Lung (tissue), 12 donors: Measurements from ENCODE around the gene TGFBI. TPM values are rescaled to one million over a fixed set of nuclear protein-coding genes. Genes with fewer than 3 reads are reported as not detected.
A peak's percentile ranks its signal among the peaks of the same experiment; 100 is the strongest.

Source experiments
- ATAC-seq: fragments of 200-7000 bp; cut with Tn5 transposase; one replicate; pipeline ENCODE4 v1.9.1; 2020; ENCODE audit warnings: moderate number of reproducible peaks; ENCODE audit not compliant: insufficient read depth, low FRiP score
- DNase-seq, 3 donors: peaks; one replicate each; pipeline ENCODE4 v3.0.0-alpha.2; 2013 to 2017
- H3K27ac ChIP-seq, 2 donors: one replicate each; pipeline ENCODE4 v1.5.1; 2013; ENCODE audit warnings: mild to moderate bottlenecking in 2 of 2, moderate library complexity in 2 of 2, control low read depth in 1 of 2, inconsistent platforms in 1 of 2, low read depth in 1 of 2, low read length in 1 of 2
- H3K27me3 ChIP-seq, 3 donors: one replicate each; pipeline ENCODE4 v1.5.1; 2013; ENCODE audit warnings: low read length in 2 of 3; ENCODE audit not compliant: control insufficient read depth in 3 of 3, insufficient read depth in 3 of 3
- H3K36me3 ChIP-seq, 4 donors: one replicate each; pipeline ENCODE4 v1.5.1; 2013; ENCODE audit warnings: low read length in 4 of 4, mild to moderate bottlenecking in 1 of 4, moderate library complexity in 1 of 4; ENCODE audit not compliant: control insufficient read depth in 4 of 4, insufficient read depth in 4 of 4
- H3K4me1 ChIP-seq, 5 donors: one replicate each; pipeline ENCODE4 v1.5.1; 2013; ENCODE audit warnings: low read length in 5 of 5, mild to moderate bottlenecking in 2 of 5, moderate library complexity in 1 of 5; ENCODE audit not compliant: control insufficient read depth in 5 of 5, insufficient read depth in 5 of 5
- H3K4me3 ChIP-seq: one replicate; pipeline ENCODE4 v1.5.1; 2013; ENCODE audit warnings: mild to moderate bottlenecking, control low read depth, moderate library complexity
- H3K9ac ChIP-seq, 2 donors: one replicate each; pipeline ENCODE4 v1.5.1; 2013; ENCODE audit warnings: low read length in 2 of 2, control low read depth in 1 of 2; ENCODE audit not compliant: insufficient read depth in 1 of 2
- H3K9me3 ChIP-seq, 4 donors: one replicate each; pipeline ENCODE4 v1.5.1; 2013; ENCODE audit warnings: low read length in 3 of 4, mild to moderate bottlenecking in 1 of 4, moderate library complexity in 1 of 4; ENCODE audit not compliant: control insufficient read depth in 4 of 4, insufficient read depth in 3 of 4
- CTCF ChIP-seq: IDR thresholded peaks from 2 replicates; pipeline ENCODE4 v1.5.1; 2012; ENCODE audit warnings: mild to moderate bottlenecking; ENCODE audit errors: control extremely low read depth, extremely low read depth
- WGBS, 2 donors: extraction: QIAGEN DNeasy Blood & Tissue Kit; methylation state at CpG; one replicate each; pipeline ENCODE4 v1.1.7; 2013; 5-methylcytosine and 5-hydroxymethylcytosine counted together
- polyA plus RNA-seq, 2 donors: library from polyadenylated mRNA; stranded (reverse); fragments of 200-250 nt; gene quantifications; one replicate each; pipeline ENCODE4 v1.2.1, GENCODE V29; 2013
- total RNA-seq, 2 donors: library from RNA; depleted of rRNA in 1 of 2; stranded (reverse); fragments of >200 nt in 1 of 2; gene quantifications; one replicate each; pipeline ENCODE4 v1.2.1, GENCODE V29; 2014 to 2021
- donor health status: control.
- donor health status: control.
- donor health status: Bipolar disorder and iron deficiency.
- donor health status: healthy.
- donor health status: DM: yes; HTN: yes; CAD: no.

The TGFBI gene
- total and polyA plus RNA-seq, 4 donors = 96.4 to 146 (median 111) TPM

GRCh38 chr5:136086783-136087566 lies 58.2 kb downstream of the TGFBI start:
- H3K9me3 ChIP-seq = no peaks in the 10 kb centered on the region
- no peaks in the 10 kb centered on the region for H3K27me3 ChIP-seq
- no peak for ATAC-seq
- peaks cover 7 to 17% (median 8%) of the 10 kb centered on the region in 5 donors for H3K4me1 ChIP-seq
- peak overlapping the region in 1 of 2 donors; percentile 56 for H3K27ac ChIP-seq
- H3K9ac ChIP-seq = no peak overlapping the region
- no peak for TF ChIP-seq CTCF
- H3K4me3 ChIP-seq = no peak overlapping the region
- WGBS, 2 donors = 77 to 84% methylated on average over 5 of the region's 5 CpGs
- no peak for DNase-seq
- no peaks in the 10 kb centered on the region for H3K36me3 ChIP-seq

GRCh38 chr5:136087961-136088871 lies 59.4 kb downstream of the TGFBI start:
- Histone ChIP-seq H3K27me3 (no peaks in the 10 kb centered on the region), H3K27ac (peak overlapping the region; percentile 73 to 78), H3K4me3 (no peak overlapping the region), H3K9ac (no peak overlapping the region), H3K9me3 (no peaks in the 10 kb centered on the region), H3K4me1 (peaks cover 5 to 13% (median 8%) of the 10 kb centered on the region in 5 donors), H3K36me3 (no peaks in the 10 kb centered on the region)
- no peak for TF ChIP-seq CTCF
- ATAC-seq (peak; percentile 66), DNase-seq (peak in 1 of 3 donors; percentile 69)
- WGBS, 2 donors = 44 to 70% methylated on average over 16 of the region's 16 CpGs

- DNase-seq (no peak), ATAC-seq (no peak)
- no peak for TF ChIP-seq CTCF
- WGBS, 2 donors = 69 to 73% methylated on average over 7 of the region's 7 CpGs
- Histone ChIP-seq H3K27ac (no peak overlapping the region), H3K36me3 (no peaks in the 10 kb centered on the region), H3K9ac (no peak overlapping the region), H3K4me1 (peaks cover 5 to 13% (median 8%) of the 10 kb centered on the region in 5 donors), H3K4me3 (no peak overlapping the region), H3K27me3 (no peaks in the 10 kb centered on the region), H3K9me3 (no peaks in the 10 kb centered on the region)
These were observed 61.0 kb downstream of the TGFBI start for GRCh38 chr5:136089791-136090190.
